A673 (cell line): Measurements from ENCODE around the gene HGF. TPM values are rescaled to one million over a fixed set of nuclear protein-coding genes. Genes with fewer than 3 reads are reported as not detected.

Experiments used
- BruUV-seq: library from RNA; stranded (reverse); fragments of 400-500 nt; replicated peaks from 2 replicates; lab custom pipeline; 2021; lab: Mats Ljungman, UMichigan
- CTCF ChIA-PET: fragments of 300-600 bp; sonication (Branson Sonifier 250); formaldehyde crosslinking; loops from one replicate; lab custom pipeline; 2022; ENCODE audit warnings: antibody characterized with exemption; lab: Charles Lee
- POLR2A ChIA-PET: fragments of 300-600 bp; sonication (Branson Sonifier 250); formaldehyde crosslinking; loops from one replicate; lab custom pipeline; 2022; ENCODE audit warnings: antibody characterized with exemption; ENCODE audit not compliant: low non-redundant PET; lab: Charles Lee
- DNase-seq: peaks from one replicate; pipeline ENCODE4 v3.0.0-alpha.2; 2015; ENCODE audit warnings: low spot score
- H3K27ac ChIP-seq: fragments of 200-600 bp; sonication (generic); 2 replicates; pipeline ENCODE4 v1.5.1; 2016; ENCODE audit warnings: mixed run types, low read depth, mild to moderate bottlenecking, mixed read lengths, antibody characterized with exemption, low read length; ENCODE audit not compliant: poor library complexity, severe bottlenecking
- H3K27me3 ChIP-seq: fragments of 200-600 bp; sonication (generic); replicated peaks from 2 replicates; pipeline ENCODE4 v1.6.1; 2017; ENCODE audit warnings: mixed run types, low read depth, mild to moderate bottlenecking, mixed read lengths, antibody characterized with exemption, low read length; ENCODE audit not compliant: insufficient read depth, poor library complexity
- H3K36me3 ChIP-seq: fragments of 200-600 bp; sonication (generic); 2 replicates; pipeline ENCODE4 v1.6.1; 2016; ENCODE audit warnings: mixed run types, mild to moderate bottlenecking, mixed read lengths, antibody characterized with exemption, low read length; ENCODE audit not compliant: insufficient read depth, poor library complexity, severe bottlenecking
- H3K4me1 ChIP-seq: fragments of 200-600 bp; sonication (generic); 2 replicates; pipeline ENCODE4 v1.6.1; 2017; ENCODE audit warnings: mixed run types, mild to moderate bottlenecking, mixed read lengths, antibody characterized with exemption, low read length; ENCODE audit not compliant: insufficient read depth, poor library complexity, severe bottlenecking
- H3K4me3 ChIP-seq: fragments of 200-600 bp; sonication (generic); 2 replicates; pipeline ENCODE4 v1.5.1; 2016; ENCODE audit warnings: low read depth, mixed run types, mild to moderate bottlenecking, mixed read lengths, low read length; ENCODE audit not compliant: poor library complexity, severe bottlenecking
- H3K9me3 ChIP-seq: fragments of 200-600 bp; sonication (generic); 2 replicates; pipeline ENCODE4 v1.6.1; 2016; ENCODE audit warnings: mixed run types, low read depth, mild to moderate bottlenecking, mixed read lengths, antibody characterized with exemption, low read length; ENCODE audit not compliant: poor library complexity, severe bottlenecking
- CTCF ChIP-seq: fragments of 300-800, 200-600 bp; sonication (generic); conservative IDR thresholded peaks from 2 replicates; pipeline ENCODE4 v1.5.1; 2017; ENCODE audit warnings: low read depth, mild to moderate bottlenecking, antibody characterized with exemption, low read length, moderate library complexity, mixed read lengths
- EZH2 ChIP-seq: fragments of 200-600 bp; sonication (generic); IDR thresholded peaks from 2 replicates; pipeline ENCODE4 v1.6.1; 2017; ENCODE audit warnings: borderline replicate concordance, low read depth, mild to moderate bottlenecking, mixed read lengths, antibody characterized with exemption, low read length; ENCODE audit not compliant: poor library complexity, severe bottlenecking
- intact Hi-C: fragments of 100-400 bp; cut with micrococcal nuclease; formaldehyde crosslinking; loops from one replicate; pipeline ENCODE4 v1.10.0; 2022; ENCODE audit not compliant: unreplicated experiment
- total RNA-seq: library from RNA; stranded (reverse); gene quantifications from 2 replicates; pipeline ENCODE4 v1.2.3, GENCODE V29; 2021

HGF gene
- total RNA-seq, 1 experiment from 2014 or later, result not detected

GRCh38 chr7:81743665-81744064 lies 26.2 kb downstream of the HGF start:
- no peaks in the 10 kb centered on the region for H3K36me3 ChIP-seq
- no TSS peak for BruUV-seq
- H3K4me3 ChIP-seq, result no peak overlapping the region
- ChIA-PET CTCF (no interaction called here), POLR2A (no interaction called here)
- no peak for DNase-seq
- intact Hi-C loops, result no loop called here
- no peaks in the 10 kb centered on the region for H3K4me1 ChIP-seq
- TF ChIP-seq CTCF (no peak), EZH2 (no peak)
- no peaks in the 10 kb centered on the region for H3K27me3 ChIP-seq
- H3K27ac ChIP-seq, result no peak overlapping the region
- H3K9me3 ChIP-seq, result no peaks in the 10 kb centered on the region

GRCh38 chr7:81743201-81743600 lies 26.6 kb downstream of the HGF start:
- DNase-seq, result no peak
- Histone ChIP-seq H3K9me3 (no peaks in the 10 kb centered on the region), H3K4me1 (no peaks in the 10 kb centered on the region), H3K4me3 (no peak overlapping the region), H3K36me3 (no peaks in the 10 kb centered on the region), H3K27ac (no peak overlapping the region), H3K27me3 (no peaks in the 10 kb centered on the region)
- intact Hi-C loops, result no loop called here
- BruUV-seq, result no TSS peak
- CTCF ChIA-PET, result no interaction called here
- POLR2A ChIA-PET, result no interaction called here
- TF ChIP-seq CTCF, result no peak

- no peak for TF ChIP-seq EZH2
- TF ChIP-seq CTCF, result no peak
- no peak overlapping the region for H3K27ac ChIP-seq
- no peak overlapping the region for H3K4me3 ChIP-seq
- H3K36me3 ChIP-seq, result no peaks in the 10 kb centered on the region
- H3K27me3 ChIP-seq, result no peaks in the 10 kb centered on the region
- ChIA-PET CTCF (no interaction called here), POLR2A (no interaction called here)
- DNase-seq, result no peak
- H3K9me3 ChIP-seq, result no peaks in the 10 kb centered on the region
- no peaks in the 10 kb centered on the region for H3K4me1 ChIP-seq
- BruUV-seq, result no TSS peak
- intact Hi-C loops, result no loop called here
Measured at GRCh38 chr7:81740403-81740802, 29.4 kb downstream of the HGF start.
